Smooth muscle cell (in vitro differentiated cells): ENCODE results near the gene SLC38A6. TPM values are rescaled to one million over a fixed set of nuclear protein-coding genes. Genes with fewer than 3 reads are reported as not detected.
"Not testable (repeated sequence)": the region's sequence is repeated elsewhere in the genome, so short reads cannot be mapped to it uniquely, and the experiment has no call there.

ENCODE experiments used
- DNase-seq: peaks from one replicate; lab custom pipeline; 2025; ENCODE audit not compliant: unreplicated experiment; lab: John Stamatoyannopoulos, UW
- H2AFZ ChIP-seq: fragments of 200-600 bp; sonication (generic); 2 replicates; pipeline ENCODE4 v1.6.0; 2016; ENCODE audit warnings: antibody characterized with exemption, low read depth, mild to moderate bottlenecking
- H3F3A ChIP-seq: fragments of 200-600 bp; sonication (generic); 2 replicates; pipeline ENCODE4 v1.6.0; 2017; ENCODE audit warnings: antibody characterized with exemption, low read depth
- H3K27ac ChIP-seq: fragments of 200-600 bp; sonication (generic); 2 replicates; pipeline ENCODE4 v1.5.1; 2016; ENCODE audit warnings: low read depth, mild to moderate bottlenecking
- H3K27me3 ChIP-seq: fragments of 200-600 bp; sonication (generic); 2 replicates; pipeline ENCODE4 v1.6.1; 2016; ENCODE audit warnings: low read depth, mild to moderate bottlenecking
- H3K36me3 ChIP-seq: fragments of 200-600 bp; sonication (generic); 2 replicates; pipeline ENCODE4 v1.5.1; 2016; ENCODE audit warnings: low read depth
- H3K4me1 ChIP-seq: fragments of 200-600 bp; sonication (generic); 2 replicates; pipeline ENCODE4 v1.5.1; 2016; ENCODE audit warnings: low read depth
- H3K4me2 ChIP-seq: fragments of 200-600 bp; sonication (generic); 2 replicates; pipeline ENCODE4 v1.6.0; 2016; ENCODE audit warnings: mild to moderate bottlenecking
- H3K4me3 ChIP-seq: fragments of 200-600 bp; sonication (generic); 2 replicates; pipeline ENCODE4 v1.5.1; 2016; ENCODE audit warnings: mild to moderate bottlenecking
- H3K79me2 ChIP-seq: fragments of 200-600 bp; sonication (generic); 2 replicates; pipeline ENCODE4 v1.6.0; 2016; ENCODE audit warnings: low read depth, mild to moderate bottlenecking
- H3K9ac ChIP-seq: fragments of 200-600 bp; sonication (generic); 2 replicates; pipeline ENCODE4 v1.6.0; 2016; ENCODE audit warnings: low read depth
- H3K9me3 ChIP-seq: fragments of 200-600 bp; sonication (generic); replicated peaks from 2 replicates; pipeline ENCODE4 v1.5.1; 2016; ENCODE audit warnings: low read depth
- H4K20me1 ChIP-seq: fragments of 200-600 bp; sonication (generic); 2 replicates; pipeline ENCODE4 v1.6.0; 2016; ENCODE audit warnings: low read depth
- CTCF ChIP-seq: fragments of 200-600 bp; sonication (generic); IDR thresholded peaks from 2 replicates; pipeline ENCODE4 v1.5.1; 2017; ENCODE audit warnings: borderline replicate concordance, mild to moderate bottlenecking, antibody characterized with exemption; ENCODE audit not compliant: insufficient read depth, poor library complexity, severe bottlenecking
- WGBS: methylation state at CpG from one replicate; pipeline ENCODE4 v1.1.7; 2016; ENCODE audit warnings: low lambda C conversion rate; 5-methylcytosine and 5-hydroxymethylcytosine counted together
- polyA plus RNA-seq: library from polyadenylated mRNA; unstranded; fragments of >200 nt; fragmentation: Nextera tagmentation; extraction: Ambion mirVana; gene quantifications from 2 replicates; pipeline ENCODE4 v1.2.1, GENCODE V29; 2016
- total RNA-seq: library from RNA; depleted of rRNA; stranded (reverse); fragments of >200 nt; gene quantifications from 2 replicates; pipeline ENCODE4 v1.2.3, GENCODE V29; 2014

Gene SLC38A6
- total and polyA plus RNA-seq, 2 experiments from 2014 or later, result 5.5 to 28.7 TPM

GRCh38 chr14:61090432-61091216, 109.6 kb downstream of the SLC38A6 start:
- Histone ChIP-seq H3K4me3 (no peak overlapping the region), H3K27me3 (no peaks in the 10 kb centered on the region), H3K4me2 (no peak overlapping the region), H4K20me1 (no peaks in the 10 kb centered on the region), H3K9me3 (no peaks in the 10 kb centered on the region), H3K36me3 (no peaks in the 10 kb centered on the region), H3K27ac (no peak overlapping the region), H3K9ac (no peak overlapping the region), H3F3A (no peaks in the 10 kb centered on the region), H3K79me2 (no peaks in the 10 kb centered on the region), H3K4me1 (no peaks in the 10 kb centered on the region), H2AFZ (no peak overlapping the region)
- 83% methylated on average over 7 of the region's 7 CpGs for WGBS
- TF ChIP-seq CTCF, result no peak
- no peak for DNase-seq

- H3K4me3 ChIP-seq, result no peak overlapping the region
- no peaks in the 10 kb centered on the region for H3F3A ChIP-seq
- H3K4me2 ChIP-seq, result no peak overlapping the region
- H3K79me2 ChIP-seq, result no peaks in the 10 kb centered on the region
- no peak overlapping the region for H3K27ac ChIP-seq
- no peak overlapping the region for H3K9ac ChIP-seq
- H3K27me3 ChIP-seq, result no peaks in the 10 kb centered on the region
- H3K4me1 ChIP-seq, result no peaks in the 10 kb centered on the region
- H4K20me1 ChIP-seq, result no peaks in the 10 kb centered on the region
- WGBS, result 81% methylated on average over 2 of the region's 2 CpGs
- TF ChIP-seq CTCF, result no peak
- no peak overlapping the region for H2AFZ ChIP-seq
- H3K36me3 ChIP-seq, result no peaks in the 10 kb centered on the region
- no peaks in the 10 kb centered on the region for H3K9me3 ChIP-seq
- DNase-seq, result no peak
These were observed 110.7 kb downstream of the SLC38A6 start for GRCh38 chr14:61091657-61092273.

GRCh38 chr14:61098096-61098495, 117.1 kb downstream of the SLC38A6 start:
- H3F3A ChIP-seq, H3K9me3 ChIP-seq, H3K27me3 ChIP-seq, H3K9ac ChIP-seq, H4K20me1 ChIP-seq, H3K4me2 ChIP-seq, H3K79me2 ChIP-seq, H3K4me3 ChIP-seq, H3K36me3 ChIP-seq, H3K27ac ChIP-seq, H2AFZ ChIP-seq, H3K4me1 ChIP-seq, DNase-seq: not testable (repeated sequence)
- 90% methylated on average over 15 of the region's 15 CpGs for whole genome bisulfite sequencing

- no peaks in the 10 kb centered on the region for H3K36me3 ChIP-seq
- peaks cover 15% of the 10 kb centered on the region for H3K4me1 ChIP-seq
- TF ChIP-seq CTCF, result no peak
- no peaks in the 10 kb centered on the region for H3K79me2 ChIP-seq
- H2AFZ ChIP-seq, result no peak overlapping the region
- no peaks in the 10 kb centered on the region for H3K27me3 ChIP-seq
- H3K9ac ChIP-seq, result no peak overlapping the region
- H3F3A ChIP-seq, result no peaks in the 10 kb centered on the region
- H3K27ac ChIP-seq, result no peak overlapping the region
- H3K9me3 ChIP-seq, result no peaks in the 10 kb centered on the region
- no peak overlapping the region for H3K4me2 ChIP-seq
- no peaks in the 10 kb centered on the region for H4K20me1 ChIP-seq
- DNase-seq, result no peak
- H3K4me3 ChIP-seq, result no peak overlapping the region
These were observed 117.7 kb downstream of the SLC38A6 start for GRCh38 chr14:61098721-61099120.
